ENCODE measurements around the gene DENND6A. TPM values are rescaled to one million over a fixed set of nuclear protein-coding genes. Genes with fewer than 3 reads are reported as not detected.
A peak's percentile ranks its signal among the peaks of the same experiment; 100 is the strongest.

Gene DENND6A
- total RNA-seq, 4 donors from 2014 or later, result 36.9 to 52.0 (median 43.8) TPM

DNA sequence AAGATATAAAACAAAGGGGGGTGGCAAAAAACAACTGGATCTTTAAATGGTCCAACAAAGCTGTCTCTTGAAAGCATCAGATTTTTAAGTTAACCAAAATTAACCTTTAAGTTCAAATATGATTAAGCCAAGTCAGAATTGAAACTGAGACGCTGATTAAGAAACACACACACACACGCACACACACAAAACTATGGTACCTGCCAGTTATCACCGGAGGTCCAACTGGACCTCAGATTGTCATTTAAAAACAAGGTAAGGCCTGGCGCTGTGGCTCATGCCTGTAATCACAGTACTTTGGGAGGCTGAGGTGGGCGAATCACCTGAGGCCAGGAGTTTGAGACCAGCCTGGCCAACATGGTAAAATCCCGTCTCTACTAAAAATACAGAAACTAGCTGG is 106.1 kb downstream of the DENND6A start:
- Histone ChIP-seq H3K4me1 (peaks cover 3 to 13% of the 10 kb centered on the region in 2 donors), H3K27me3 (no peaks in the 10 kb centered on the region), H3K36me3 (no peaks in the 10 kb centered on the region), H3K27ac (no peak overlapping the region), H3K4me3 (replicated peaks in 1 of 3) (no peak overlapping the region), H3K9me3 (no peaks in the 10 kb centered on the region)
- intact Hi-C loops (cut with DNase I), result no loop called here
- 85 to 86% methylated on average over 6 of the region's 6 CpGs for WGBS, 2 donors
- no peak for TF ChIP-seq POLR2A (IDR thresholded peaks at IDR 0.05)
- TF ChIP-seq, protein P1, sequence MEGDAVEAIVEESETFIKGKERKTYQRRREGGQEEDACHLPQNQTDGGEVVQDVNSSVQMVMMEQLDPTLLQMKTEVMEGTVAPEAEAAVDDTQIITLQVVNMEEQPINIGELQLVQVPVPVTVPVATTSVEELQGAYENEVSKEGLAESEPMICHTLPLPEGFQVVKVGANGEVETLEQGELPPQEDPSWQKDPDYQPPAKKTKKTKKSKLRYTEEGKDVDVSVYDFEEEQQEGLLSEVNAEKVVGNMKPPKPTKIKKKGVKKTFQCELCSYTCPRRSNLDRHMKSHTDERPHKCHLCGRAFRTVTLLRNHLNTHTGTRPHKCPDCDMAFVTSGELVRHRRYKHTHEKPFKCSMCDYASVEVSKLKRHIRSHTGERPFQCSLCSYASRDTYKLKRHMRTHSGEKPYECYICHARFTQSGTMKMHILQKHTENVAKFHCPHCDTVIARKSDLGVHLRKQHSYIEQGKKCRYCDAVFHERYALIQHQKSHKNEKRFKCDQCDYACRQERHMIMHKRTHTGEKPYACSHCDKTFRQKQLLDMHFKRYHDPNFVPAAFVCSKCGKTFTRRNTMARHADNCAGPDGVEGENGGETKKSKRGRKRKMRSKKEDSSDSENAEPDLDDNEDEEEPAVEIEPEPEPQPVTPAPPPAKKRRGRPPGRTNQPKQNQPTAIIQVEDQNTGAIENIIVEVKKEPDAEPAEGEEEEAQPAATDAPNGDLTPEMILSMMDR (IDR thresholded peaks at IDR 0.05), result no peak
- DNase-seq, result no peak

DNA sequence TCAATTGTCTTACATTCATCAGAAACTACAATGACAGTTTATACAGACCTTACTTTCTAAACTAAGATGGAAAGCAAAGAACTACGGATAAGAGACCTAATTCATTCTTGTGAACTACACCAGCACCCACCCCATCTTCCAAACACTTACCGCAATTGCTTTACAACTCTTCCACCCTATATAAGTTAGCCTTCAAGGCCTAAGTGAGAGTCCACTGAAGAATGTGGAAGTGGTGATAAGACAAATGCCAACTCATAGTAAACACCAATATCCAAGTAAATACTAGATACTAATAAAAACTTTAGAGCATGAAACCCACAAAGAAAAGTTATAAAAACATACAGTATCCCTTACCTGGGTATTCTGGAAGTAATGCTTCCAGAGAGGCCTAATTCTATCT is 109.3 kb downstream of the DENND6A start:
- Histone ChIP-seq H3K27ac (no peak overlapping the region), H3K36me3 (peaks cover 0 to 9% of the 10 kb centered on the region in 2 donors), H3K27me3 (no peaks in the 10 kb centered on the region), H3K4me1 (peaks cover 3 to 13% of the 10 kb centered on the region in 2 donors), H3K9me3 (no peaks in the 10 kb centered on the region), H3K4me3 (replicated peaks in 1 of 3) (no peak overlapping the region)
- 84 to 91% methylated on average over 2 of the region's 2 CpGs for whole genome bisulfite sequencing, 2 donors
- no peak for TF ChIP-seq POLR2A (IDR thresholded peaks at IDR 0.05)
- TF ChIP-seq, protein P1 (IDR thresholded peaks at IDR 0.05), result no peak
- DNase-seq, result no peak
- intact Hi-C loops (cut with DNase I), result no loop called here

- intact Hi-C loops (cut with DNase I), result no loop called here
- Histone ChIP-seq H3K27ac (no peak overlapping the region), H3K4me1 (peaks cover 10 to 21% of the 10 kb centered on the region in 2 donors), H3K36me3 (peaks cover 3 to 9% of the 10 kb centered on the region in 2 donors), H3K27me3 (no peaks in the 10 kb centered on the region), H3K9me3 (no peaks in the 10 kb centered on the region), H3K4me3 (replicated peaks in 1 of 3) (no peak overlapping the region)
- 91 to 94% methylated on average over 7 of the region's 7 CpGs for WGBS, 2 donors
- no peak for TF ChIP-seq POLR2A (IDR thresholded peaks at IDR 0.05)
- TF ChIP-seq, protein P1 (IDR thresholded peaks at IDR 0.05), result peak in 1 of 6 experiments; percentile 6
- no peak for DNase-seq
Observed at GRCh38 chr3:57582474-57583168, 110.3 kb downstream of the DENND6A start.

DNA sequence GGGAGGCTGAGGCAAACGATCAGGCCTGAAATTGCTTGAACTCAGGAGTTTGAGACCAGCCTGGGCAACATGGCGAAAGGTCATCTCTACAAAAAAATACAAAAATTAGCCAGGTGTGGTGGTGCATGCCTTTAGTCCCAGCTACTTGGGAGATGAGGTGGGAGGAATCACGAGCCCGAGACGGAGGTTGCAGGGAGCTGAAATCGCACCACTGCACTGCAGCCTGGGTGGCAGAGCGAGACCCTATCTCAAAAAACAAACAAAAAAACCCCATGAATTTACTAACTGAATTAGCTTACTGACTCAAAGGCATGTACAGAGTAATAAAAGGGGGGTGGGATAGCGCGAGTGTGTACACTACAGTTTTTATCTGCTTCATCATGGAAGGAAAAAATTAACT is 115.1 kb downstream of the DENND6A start:
- Histone ChIP-seq H3K27ac (peak overlapping the region; percentile 45 to 67 (median 67)), H3K4me3 (replicated peaks in 1 of 3) (no peak overlapping the region), H3K27me3 (no peaks in the 10 kb centered on the region), H3K9me3 (no peaks in the 10 kb centered on the region), H3K36me3 (peaks cover 33 to 36% of the 10 kb centered on the region in 2 donors), H3K4me1 (peaks cover 14 to 17% of the 10 kb centered on the region in 2 donors)
- TF ChIP-seq POLR2A (IDR thresholded peaks at IDR 0.05), result no peak
- TF ChIP-seq, protein P1 (IDR thresholded peaks at IDR 0.05), result no peak
- intact Hi-C loops (cut with DNase I), result no loop called here
- WGBS, 2 donors, result 66 to 76% methylated on average over 9 of the region's 9 CpGs
- peak; percentile 54 to 79 for DNase-seq

- no peaks in the 10 kb centered on the region for H3K9me3 ChIP-seq
- no peaks in the 10 kb centered on the region for H3K27me3 ChIP-seq
- TF ChIP-seq POLR2A (IDR thresholded peaks at IDR 0.05), result no peak
- TF ChIP-seq, protein P1 (IDR thresholded peaks at IDR 0.05), result no peak
- 90 to 93% methylated on average over 3 of the region's 3 CpGs for WGBS, 2 donors
- peaks cover 14 to 17% of the 10 kb centered on the region in 2 donors for H3K4me1 ChIP-seq
- intact Hi-C loops (cut with DNase I), result no loop called here
- peak overlapping the region in 1 of 3 donors; percentile 67 for H3K27ac ChIP-seq
- H3K4me3 ChIP-seq (replicated peaks in 1 of 3), result no peak overlapping the region
- H3K36me3 ChIP-seq, result peaks cover 40 to 48% of the 10 kb centered on the region in 2 donors
- DNase-seq, result no peak
Observed at GRCh38 chr3:57575966-57576626, 116.8 kb downstream of the DENND6A start.
